Fibroblast of pulmonary artery (primary cell): ENCODE measurements around the gene ATXN1.

ENCODE experiments used
- DNase-seq: peaks from one replicate; pipeline ENCODE4 v3.0.0-alpha.2; 2010; ENCODE audit warnings: low read depth
- H3K4me3 ChIP-seq: replicated peaks from 2 replicates; pipeline ENCODE4 v1.5.1; 2011; ENCODE audit warnings: low read depth, mild to moderate bottlenecking, control low read depth, low read length, moderate library complexity
- CTCF ChIP-seq: IDR thresholded peaks from 2 replicates; pipeline ENCODE4 v1.5.1; 2011; ENCODE audit warnings: mild to moderate bottlenecking, control low read depth, low read length, inconsistent platforms; ENCODE audit errors: missing control alignments

Gene ATXN1

DNA sequence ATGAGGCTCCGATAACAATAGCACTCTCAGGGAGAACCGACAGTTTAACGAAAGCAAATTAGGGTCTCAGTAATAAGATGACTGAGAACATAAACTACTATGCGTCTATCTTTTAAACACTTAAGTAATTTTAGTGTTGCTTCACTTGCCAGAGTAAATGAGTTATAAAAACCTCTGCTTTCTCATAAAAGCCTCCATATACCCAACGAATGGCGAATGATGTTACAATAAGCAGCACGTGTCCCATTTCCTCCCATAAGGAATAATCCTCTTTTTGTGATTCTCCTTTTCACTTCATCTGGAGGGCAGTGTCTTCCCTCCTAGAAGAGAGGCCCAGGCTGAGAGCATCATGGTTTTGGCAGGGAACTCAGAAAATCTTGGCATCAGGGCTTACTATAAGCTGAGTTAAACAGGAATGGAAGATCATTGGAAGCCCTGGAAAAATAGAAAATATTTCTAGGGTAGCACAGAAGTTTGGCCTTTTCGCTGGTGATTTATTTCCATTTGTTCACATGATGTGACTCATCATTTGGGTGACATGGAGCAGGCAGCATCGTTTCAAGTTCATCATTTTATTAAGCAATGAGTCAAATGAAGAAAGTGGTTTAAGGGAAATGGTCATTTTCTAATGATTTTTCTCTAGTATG, 255.4 kb downstream of the ATXN1 start:
- no peak overlapping the region for H3K4me3 ChIP-seq
- DNase-seq = peak; percentile 78
- peak; percentile 6 for TF ChIP-seq CTCF

DNA sequence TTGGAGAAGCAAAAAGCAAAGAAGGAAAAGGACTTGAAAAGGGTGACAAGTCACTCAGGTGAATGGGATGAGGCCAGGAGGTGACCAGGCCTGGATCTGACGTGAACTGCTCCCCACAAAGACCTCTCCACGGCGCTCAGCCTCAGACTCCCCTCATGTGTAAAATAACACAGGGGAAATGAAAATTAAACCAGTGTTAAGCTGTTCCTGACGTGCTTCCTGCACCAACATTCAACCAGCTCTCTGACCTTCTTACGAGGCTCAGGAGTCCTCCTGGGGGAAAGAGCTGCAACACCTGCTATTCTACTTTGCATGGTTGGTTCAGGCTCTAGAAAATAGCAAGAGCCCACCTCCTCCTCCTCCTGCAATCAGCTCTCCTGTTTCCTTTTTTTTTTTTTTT, 256.7 kb downstream of the ATXN1 start:
- TF ChIP-seq CTCF = no peak
- no peak overlapping the region for H3K4me3 ChIP-seq
- DNase-seq = no peak

DNA sequence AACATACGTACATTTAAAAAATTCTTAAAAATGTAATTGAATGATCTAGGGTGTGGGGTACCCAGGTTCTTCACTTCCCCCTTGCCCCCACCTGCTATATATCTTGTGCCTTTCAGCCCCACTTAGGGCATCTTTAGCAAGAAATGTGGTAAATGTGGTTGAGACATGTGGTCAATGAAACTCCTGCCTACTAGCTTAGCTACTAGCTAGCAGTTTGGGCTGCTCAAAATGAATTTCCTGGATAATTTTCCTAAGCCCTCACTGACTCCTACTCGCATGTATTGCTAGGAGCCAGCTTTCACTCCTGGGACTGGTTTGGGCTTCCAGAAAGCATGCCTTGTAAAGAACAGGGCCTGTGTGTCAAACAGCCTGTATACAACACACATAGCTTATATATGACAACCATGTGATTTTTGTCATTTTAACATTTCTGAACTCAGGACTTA, 257.3 kb downstream of the ATXN1 start:
- TF ChIP-seq CTCF = no peak
- no peak for DNase-seq
- H3K4me3 ChIP-seq = no peak overlapping the region

- DNase-seq = no peak
- H3K4me3 ChIP-seq = no peak overlapping the region
- TF ChIP-seq CTCF = no peak
These were observed 258.0 kb downstream of the ATXN1 start for GRCh38 chr6:16503241-16503775.

- TF ChIP-seq CTCF = no peak
- DNase-seq = no peak
- no peak overlapping the region for H3K4me3 ChIP-seq
These were observed 262.3 kb downstream of the ATXN1 start for GRCh38 chr6:16498957-16499356.

GRCh38 chr6:16498237-16498636, 263.0 kb downstream of the ATXN1 start:
- TF ChIP-seq CTCF = no peak
- H3K4me3 ChIP-seq = no peak overlapping the region
- DNase-seq = no peak
